Fibroblast of lung (primary cell): ENCODE results near the gene BEND3. TPM values are rescaled to one million over a fixed set of nuclear protein-coding genes. Genes with fewer than 3 reads are reported as not detected.
"Not testable (repeated sequence)": the region's sequence is repeated elsewhere in the genome, so short reads cannot be mapped to it uniquely, and the experiment has no call there.

Experiments used
- DNase-seq, 2 donors: peaks; one replicate each; pipeline versions ENCODE4 v3.0.0 to v3.0.0-alpha.2; 2010; ENCODE audit warnings: low read depth in 2 of 2
- H2AFZ ChIP-seq: 2 replicates; pipeline ENCODE4 v1.5.1; 2012; ENCODE audit warnings: low read length, control low read depth, inconsistent platforms
- H3K27ac ChIP-seq: 2 replicates; pipeline ENCODE4 v1.5.1; 2011; ENCODE audit warnings: low read length, control low read depth; ENCODE audit not compliant: insufficient read depth
- H3K27me3 ChIP-seq: 2 replicates; pipeline ENCODE4 v1.5.1; 2011; ENCODE audit warnings: mild to moderate bottlenecking, low read length; ENCODE audit not compliant: control insufficient read depth, insufficient read depth
- H3K36me3 ChIP-seq: 2 replicates; pipeline ENCODE4 v1.5.1; 2011; ENCODE audit warnings: low read length; ENCODE audit not compliant: control insufficient read depth, insufficient read depth
- H3K4me1 ChIP-seq: 2 replicates; pipeline ENCODE4 v1.5.1; 2011; ENCODE audit warnings: low read length; ENCODE audit not compliant: control insufficient read depth, insufficient read depth; ENCODE audit errors: extremely low read depth
- H3K4me2 ChIP-seq: 2 replicates; pipeline ENCODE4 v1.5.1; 2011; ENCODE audit warnings: low read length, control low read depth; ENCODE audit not compliant: insufficient read depth; ENCODE audit errors: extremely low read depth
- H3K4me3 ChIP-seq, 4 experiments: fragments of 200-600 bp in 1 of 4; sonication (generic) in 1 of 4; replicated peaks in 1 of 4; 2 replicates each; pipeline ENCODE4 v1.5.1; 2011 to 2016; ENCODE audit warnings: low read length in 4 of 4, low read depth in 3 of 4, mild to moderate bottlenecking in 3 of 4, control low read depth in 2 of 4, inconsistent platforms in 1 of 4, mixed read lengths in 1 of 4; ENCODE audit not compliant: insufficient read depth in 1 of 4; ENCODE audit errors: control extremely low read depth in 1 of 4
- H3K79me2 ChIP-seq: 2 replicates; pipeline ENCODE4 v1.5.1; 2012; ENCODE audit warnings: mild to moderate bottlenecking, low read length, inconsistent platforms; ENCODE audit not compliant: control insufficient read depth, insufficient read depth
- H3K9ac ChIP-seq: 2 replicates; pipeline ENCODE4 v1.5.1; 2011; ENCODE audit warnings: mild to moderate bottlenecking, low read length, control low read depth; ENCODE audit not compliant: insufficient read depth
- H3K9me3 ChIP-seq: 2 replicates; pipeline ENCODE4 v1.5.1; 2012; ENCODE audit warnings: low read depth, low read length; ENCODE audit not compliant: control insufficient read depth, insufficient read depth
- H4K20me1 ChIP-seq: 2 replicates; pipeline ENCODE4 v1.5.1; 2011; ENCODE audit warnings: low read length; ENCODE audit not compliant: control insufficient read depth, insufficient read depth; ENCODE audit errors: extremely low read depth
- CTCF ChIP-seq, 2 donors: IDR thresholded peaks in 1 of 2; conservative IDR thresholded peaks in 1 of 2; 1 replicate in 1 of 2; 2 replicates in 1 of 2; pipeline ENCODE4 v1.5.1; 2011 to 2012; ENCODE audit warnings: low read length in 2 of 2, control low read depth in 1 of 2, inconsistent platforms in 1 of 2, low read depth in 1 of 2, mild to moderate bottlenecking in 1 of 2
- EZH2 ChIP-seq: IDR thresholded peaks from 2 replicates; pipeline ENCODE4 v1.5.1; 2012; ENCODE audit warnings: low read length, control low read depth, mild to moderate bottlenecking; ENCODE audit errors: missing control alignments
- polyA plus RNA-seq, 2 donors: library from polyadenylated mRNA; depleted of rRNA in 1 of 2; stranded (reverse) in 1 of 2; unstranded in 1 of 2; fragments of >200 nt; gene quantifications; 2 replicates each; pipeline ENCODE4 v1.2.1, GENCODE V29; 2011 to 2012; ENCODE audit warnings: missing spikeins in 1 of 2
- total RNA-seq: library from RNA; depleted of rRNA; stranded (reverse); fragments of >200 nt; gene quantifications from 2 replicates; pipeline ENCODE4 v1.2.1, GENCODE V29; 2014

BEND3 gene
- total and polyA plus RNA-seq, 2 donors (not counting 1 experiment from before 2014, with no cell fraction given) = 0.83 to 1.7 TPM

- no peak overlapping the region for H3K9ac ChIP-seq
- H4K20me1 ChIP-seq = no peaks in the 10 kb centered on the region
- H3K79me2 ChIP-seq = no peaks in the 10 kb centered on the region
- TF ChIP-seq CTCF (conservative IDR thresholded peaks at IDR 0.05 in 1 of 2, IDR thresholded peaks at IDR 0.05 in 1 of 2; ENCODE audit: low read depth in 1 of 2, low read length in 2 of 2) (no peak), EZH2 (no peak)
- no peaks in the 10 kb centered on the region for H3K27me3 ChIP-seq
- no peak overlapping the region for H3K4me2 ChIP-seq
- H2AFZ ChIP-seq = no peak overlapping the region
- no peaks in the 10 kb centered on the region for H3K36me3 ChIP-seq
- H3K9me3 ChIP-seq = no peaks in the 10 kb centered on the region
- H3K4me3 ChIP-seq = no peak overlapping the region
- H3K4me1 ChIP-seq = no peaks in the 10 kb centered on the region
- H3K27ac ChIP-seq = no peak overlapping the region
- DNase-seq = no peak
These were observed 93.7 kb downstream of the BEND3 start for GRCh38 chr6:107021446-107022185.

- Histone ChIP-seq H3K4me2 (no peak overlapping the region), H2AFZ (no peak overlapping the region), H3K9ac (no peak overlapping the region), H3K4me3 (no peak overlapping the region), H4K20me1 (no peaks in the 10 kb centered on the region), H3K4me1 (no peaks in the 10 kb centered on the region), H3K27ac (no peak overlapping the region), H3K9me3 (no peaks in the 10 kb centered on the region), H3K79me2 (no peaks in the 10 kb centered on the region), H3K27me3 (no peaks in the 10 kb centered on the region), H3K36me3 (no peaks in the 10 kb centered on the region)
- DNase-seq = no peak
- TF ChIP-seq CTCF (conservative IDR thresholded peaks at IDR 0.05 in 1 of 2, IDR thresholded peaks at IDR 0.05 in 1 of 2; ENCODE audit: low read depth in 1 of 2, low read length in 2 of 2) (no peak), EZH2 (no peak)
These were observed 95.1 kb downstream of the BEND3 start for GRCh38 chr6:107020239-107020638.

- not testable (repeated sequence) for H3K9me3 ChIP-seq, H3K4me2 ChIP-seq, DNase-seq, H3K4me3 ChIP-seq, H3K27me3 ChIP-seq, H3K27ac ChIP-seq, H3K79me2 ChIP-seq, H3K4me1 ChIP-seq, H3K9ac ChIP-seq, H4K20me1 ChIP-seq, H2AFZ ChIP-seq, H3K36me3 ChIP-seq
These were observed 95.7 kb downstream of the BEND3 start for GRCh38 chr6:107019628-107020027.
